Activated CD8-positive, alpha-beta memory T cell treated with anti-CD3 and anti-CD28 coated beads, Interleukin-2, amount 50 U/mL, for 1 hour (primary cell): ENCODE data around the gene JPH3.
"Not testable (repeated sequence)": the region's sequence is repeated elsewhere in the genome, so short reads cannot be mapped to it uniquely, and the experiment has no call there.

Source experiments
- DNase-seq: peaks from one replicate; pipeline ENCODE4 v3.0.0-alpha.2; 2020; ENCODE audit errors: extremely low read depth

Gene JPH3

GRCh38 chr16:87681051-87681602 is 78.8 kb downstream of the JPH3 start:
- DNase-seq: not testable (repeated sequence)

- no peak for DNase-seq
Measured at GRCh38 chr16:87681981-87682570, 79.8 kb downstream of the JPH3 start.

- DNase-seq: no peak
Measured at GRCh38 chr16:87682852-87683399, 80.6 kb downstream of the JPH3 start.

DNA sequence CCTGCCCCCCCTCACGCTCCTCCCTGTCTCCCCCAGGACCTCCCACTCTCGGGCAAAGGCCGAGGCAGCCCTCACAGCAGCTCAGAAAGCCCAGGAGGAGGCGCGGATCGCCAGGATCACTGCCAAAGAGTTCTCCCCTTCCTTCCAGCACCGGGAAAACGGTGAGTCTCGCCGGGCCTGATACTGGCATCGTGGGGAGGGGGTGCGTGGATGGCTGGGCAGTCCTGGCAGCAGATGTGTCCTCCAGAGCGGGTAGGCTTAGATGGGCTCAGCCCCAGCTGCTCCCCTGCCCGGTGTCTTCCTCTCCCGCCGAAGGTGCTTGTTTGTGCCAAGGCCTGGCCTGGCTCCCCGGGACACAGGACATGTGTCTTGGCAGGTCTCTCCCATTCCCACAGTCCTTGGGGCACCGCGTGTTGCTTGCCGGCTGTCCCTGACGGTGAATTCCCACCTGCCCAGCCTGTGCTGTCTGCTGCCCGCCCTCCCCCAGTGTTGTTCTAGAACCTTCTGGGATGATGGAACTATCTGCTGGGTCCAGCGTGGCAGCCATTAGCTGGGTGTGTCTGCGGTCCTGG is 81.9 kb downstream of the JPH3 start:
- DNase-seq: no peak

- no peak for DNase-seq
Measured at GRCh38 chr16:87684711-87685404, 82.5 kb downstream of the JPH3 start.

GRCh38 chr16:87685405-87685755 is 83.1 kb downstream of the JPH3 start:
- no peak for DNase-seq

- no peak for DNase-seq
Measured at GRCh38 chr16:87685766-87686165, 83.5 kb downstream of the JPH3 start.

DNA sequence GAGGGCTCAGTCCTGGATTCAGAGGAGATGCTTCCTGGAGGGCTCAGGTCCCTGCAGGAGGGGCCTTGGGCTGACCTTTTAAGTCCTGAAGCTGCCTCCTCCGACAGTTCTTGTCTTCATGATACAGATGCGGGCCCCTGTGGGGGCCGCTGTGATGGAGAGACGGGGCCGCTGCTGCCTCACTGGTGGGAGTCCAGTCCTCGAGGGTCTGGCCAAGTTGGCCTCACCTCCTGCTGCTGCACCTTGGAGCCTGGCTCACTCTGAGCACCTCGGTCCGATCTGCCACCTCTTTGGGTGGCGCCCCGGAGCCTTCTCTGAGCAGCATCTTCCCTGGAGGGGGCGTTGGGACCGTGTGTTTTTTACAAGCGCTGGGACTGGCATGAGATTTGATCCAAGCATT is 84.4 kb downstream of the JPH3 start:
- DNase-seq: no peak

GRCh38 chr16:87687126-87687910 is 85.0 kb downstream of the JPH3 start:
- DNase-seq: no peak

- no peak for DNase-seq
Measured at GRCh38 chr16:87687998-87688529, 85.8 kb downstream of the JPH3 start.

- DNase-seq: no peak
Measured at GRCh38 chr16:87688876-87689815, 86.8 kb downstream of the JPH3 start.

- DNase-seq: no peak
Measured at GRCh38 chr16:87689956-87690465, 87.7 kb downstream of the JPH3 start.

- no peak for DNase-seq
Measured at GRCh38 chr16:87690911-87691685, 88.8 kb downstream of the JPH3 start.

DNA sequence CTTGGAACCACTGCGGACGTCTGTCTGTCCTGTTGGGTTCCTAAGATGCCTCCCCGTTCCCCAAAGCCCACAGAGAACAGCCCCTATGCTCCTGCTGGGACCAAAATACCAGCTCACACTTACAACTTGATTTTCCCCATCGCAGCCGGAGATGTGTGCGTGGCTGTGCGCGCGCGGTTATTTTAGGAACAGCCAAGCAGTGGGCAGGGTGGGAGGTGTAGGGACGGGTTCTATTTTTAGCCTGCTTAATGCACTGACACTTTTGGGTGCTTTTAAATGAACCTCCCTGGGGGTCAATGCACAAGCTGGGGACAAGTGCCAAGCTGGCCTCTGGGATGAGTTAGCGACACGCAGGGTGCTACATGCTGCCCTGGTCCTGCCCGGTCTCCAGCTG is 89.4 kb downstream of the JPH3 start:
- no peak for DNase-seq

GRCh38 chr16:87692176-87692575 is 89.9 kb downstream of the JPH3 start:
- DNase-seq: no peak

DNA sequence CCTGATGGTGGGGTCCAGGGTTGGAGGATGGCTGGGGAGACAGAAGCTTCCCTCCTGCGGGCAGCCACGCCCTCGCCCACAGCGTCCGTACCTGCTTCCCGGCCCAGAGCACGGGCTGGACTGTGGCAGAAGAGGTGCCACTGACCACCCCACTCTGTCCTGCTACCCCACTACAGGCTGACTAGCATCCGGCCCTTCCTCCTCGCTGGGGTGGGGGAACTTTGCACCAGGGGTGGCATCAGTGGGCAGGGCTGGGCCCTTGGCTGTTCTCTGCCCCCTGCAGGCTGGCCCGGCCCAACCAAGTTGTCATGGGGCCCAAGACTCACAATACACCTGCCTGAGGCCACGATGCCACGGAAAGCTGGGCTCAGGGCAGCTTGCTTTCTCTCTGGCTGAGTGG is 90.4 kb downstream of the JPH3 start:
- DNase-seq: no peak

GRCh38 chr16:87693827-87694226 is 91.5 kb downstream of the JPH3 start:
- no peak for DNase-seq

DNA sequence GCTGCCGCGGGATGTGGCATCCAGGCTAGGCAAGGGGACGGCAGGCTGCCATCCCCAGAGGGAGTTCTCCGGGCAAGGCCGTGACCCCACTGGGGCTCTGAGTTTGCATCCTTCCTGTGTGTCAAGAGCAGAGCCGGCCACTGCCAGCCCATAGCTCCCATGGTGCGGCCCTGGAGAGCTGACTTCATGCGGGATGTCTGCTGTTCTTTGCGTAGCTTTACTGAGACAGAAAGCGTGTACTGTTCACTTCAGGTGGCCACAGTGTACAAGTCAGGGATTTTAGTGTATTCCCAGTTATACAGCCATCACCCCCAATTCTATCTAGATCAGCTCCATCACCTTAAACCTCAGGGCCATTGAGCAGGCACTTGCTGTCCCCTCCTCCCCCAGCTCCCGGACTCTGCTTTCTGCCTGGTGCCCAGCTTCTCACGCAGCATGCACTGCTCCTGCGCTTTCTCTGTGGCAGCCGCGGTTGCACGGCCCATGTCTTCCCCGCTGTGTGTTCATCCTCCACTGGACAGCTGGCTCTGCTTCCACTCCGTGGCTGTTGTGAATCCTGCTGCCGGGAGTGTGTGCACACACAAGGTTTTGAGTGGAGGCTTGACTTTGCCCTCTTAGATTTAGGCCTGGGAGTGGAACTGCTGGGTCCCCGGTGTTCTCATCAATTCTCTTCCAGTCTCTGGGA is 92.3 kb downstream of the JPH3 start:
- DNase-seq: no peak

DNA sequence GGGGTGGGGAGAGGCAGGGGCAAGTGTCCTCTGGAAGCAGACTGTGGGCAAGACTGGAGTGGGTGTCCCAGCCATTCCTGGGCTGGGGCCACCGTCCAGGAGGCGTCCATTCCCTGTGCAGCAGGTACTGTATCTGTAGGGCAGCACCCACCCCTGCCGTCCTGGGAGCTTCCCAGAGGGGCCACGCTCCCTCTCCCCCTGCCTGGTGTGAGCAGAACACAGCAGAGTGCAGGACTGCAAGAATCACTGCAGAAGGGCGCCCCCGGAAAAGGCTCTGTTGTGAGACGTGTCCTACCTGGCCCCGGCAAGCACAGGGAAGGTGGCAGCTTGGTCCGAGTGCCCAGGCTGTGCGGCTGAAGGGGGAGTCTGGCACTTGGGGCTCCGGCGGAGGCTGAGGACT is 93.2 kb downstream of the JPH3 start:
- DNase-seq: no peak
